ENCODE results near the gene RANBP9. TPM values are rescaled to one million over a fixed set of nuclear protein-coding genes. Genes with fewer than 3 reads are reported as not detected.

The RANBP9 gene
- total and polyA plus RNA-seq, 9 of the 15 experiments (the other 6 are each of a cell fraction or from before 2014, with no cell fraction given), result 27.5 to 130 (median 61.5) TPM

DNA sequence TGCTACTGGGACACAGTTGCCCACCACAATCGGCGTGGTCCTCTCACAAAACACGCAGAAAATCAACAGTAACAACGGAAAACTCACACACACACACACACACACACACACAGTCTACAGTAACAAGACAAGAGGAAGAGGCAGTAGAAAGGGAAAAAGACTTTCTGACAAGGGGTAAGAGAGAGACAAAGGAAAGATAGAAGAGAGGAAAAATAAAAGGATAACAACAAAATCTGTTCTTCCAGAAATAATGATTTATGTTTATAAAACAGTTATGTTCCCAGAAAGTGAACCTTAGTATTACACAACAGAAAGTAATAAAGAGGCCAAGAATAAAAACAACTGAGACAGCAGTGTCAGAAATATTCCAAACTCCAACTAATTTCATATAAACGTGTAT, 2.9 kb downstream of the RANBP9 start (continued):
- TF ChIP-seq NFRKB (IDR thresholded peaks at IDR 0.05; ENCODE audit: low read depth) (no peak), YY1 (IDR thresholded peaks at IDR 0.05; ENCODE audit: borderline replicate concordance in 1 of 3, control insufficient read depth in 1 of 3, extremely low read depth in 1 of 3, insufficient read depth in 3 of 3, insufficient read length in 1 of 3, insufficient replicate concordance in 2 of 3, low read depth in 1 of 3, low read length in 2 of 3) (no peak), ZNF830 (CRISPR knock-in tag; IDR thresholded peaks at IDR 0.05) (no peak), NONO (IDR thresholded peaks at IDR 0.05; ENCODE audit: low read depth in 2 of 2, low read length in 1 of 2) (no peak), POLR2AphosphoS2 (IDR thresholded peaks at IDR 0.05; ENCODE audit: low read length) (no peak), ZNF644 (tag; IDR thresholded peaks at IDR 0.05; ENCODE audit: low read depth) (0 out of 2 replicates have a peak, but pooled peaks have one; percentile 1), YBX1 (IDR thresholded peaks at IDR 0.05) (no peak), HDAC3 (IDR thresholded peaks at IDR 0.05; ENCODE audit: borderline replicate concordance, partially characterized antibody) (no peak), CBFB (CRISPR knock-in tag; IDR thresholded peaks at IDR 0.05) (no peak), RNF2 (IDR thresholded peaks at IDR 0.05) (no peak), U2AF1 (optimal IDR thresholded peaks at IDR 0.05; ENCODE audit: low read depth, low read length) (no peak), TOE1 (IDR thresholded peaks at IDR 0.05; ENCODE audit: borderline replicate concordance) (0 out of 2 replicates have a peak, but pooled peaks have one; percentile 19), TOE1 (CRISPR knock-in tag; IDR thresholded peaks at IDR 0.05; ENCODE audit: borderline replicate concordance, low read depth) (no peak), HDAC8 (tag; IDR thresholded peaks at IDR 0.05) (no peak), HDGF (IDR thresholded peaks at IDR 0.05) (peak; percentile 71; the same call in 1 of the 2 replicates), ZNF408 (CRISPR knock-in tag; IDR thresholded peaks at IDR 0.05; ENCODE audit: low read depth) (no peak), ARID1B (IDR thresholded peaks at IDR 0.05) (peak; percentile 47)
- TF ChIP-seq, protein P1, sequence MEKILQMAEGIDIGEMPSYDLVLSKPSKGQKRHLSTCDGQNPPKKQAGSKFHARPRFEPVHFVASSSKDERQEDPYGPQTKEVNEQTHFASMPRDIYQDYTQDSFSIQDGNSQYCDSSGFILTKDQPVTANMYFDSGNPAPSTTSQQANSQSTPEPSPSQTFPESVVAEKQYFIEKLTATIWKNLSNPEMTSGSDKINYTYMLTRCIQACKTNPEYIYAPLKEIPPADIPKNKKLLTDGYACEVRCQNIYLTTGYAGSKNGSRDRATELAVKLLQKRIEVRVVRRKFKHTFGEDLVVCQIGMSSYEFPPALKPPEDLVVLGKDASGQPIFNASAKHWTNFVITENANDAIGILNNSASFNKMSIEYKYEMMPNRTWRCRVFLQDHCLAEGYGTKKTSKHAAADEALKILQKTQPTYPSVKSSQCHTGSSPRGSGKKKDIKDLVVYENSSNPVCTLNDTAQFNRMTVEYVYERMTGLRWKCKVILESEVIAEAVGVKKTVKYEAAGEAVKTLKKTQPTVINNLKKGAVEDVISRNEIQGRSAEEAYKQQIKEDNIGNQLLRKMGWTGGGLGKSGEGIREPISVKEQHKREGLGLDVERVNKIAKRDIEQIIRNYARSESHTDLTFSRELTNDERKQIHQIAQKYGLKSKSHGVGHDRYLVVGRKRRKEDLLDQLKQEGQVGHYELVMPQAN (IDR thresholded peaks at IDR 0.05; ENCODE audit: borderline replicate concordance), result peak; percentile 78; the same call in 1 of the 2 replicates
- TF ChIP-seq, protein P2, sequence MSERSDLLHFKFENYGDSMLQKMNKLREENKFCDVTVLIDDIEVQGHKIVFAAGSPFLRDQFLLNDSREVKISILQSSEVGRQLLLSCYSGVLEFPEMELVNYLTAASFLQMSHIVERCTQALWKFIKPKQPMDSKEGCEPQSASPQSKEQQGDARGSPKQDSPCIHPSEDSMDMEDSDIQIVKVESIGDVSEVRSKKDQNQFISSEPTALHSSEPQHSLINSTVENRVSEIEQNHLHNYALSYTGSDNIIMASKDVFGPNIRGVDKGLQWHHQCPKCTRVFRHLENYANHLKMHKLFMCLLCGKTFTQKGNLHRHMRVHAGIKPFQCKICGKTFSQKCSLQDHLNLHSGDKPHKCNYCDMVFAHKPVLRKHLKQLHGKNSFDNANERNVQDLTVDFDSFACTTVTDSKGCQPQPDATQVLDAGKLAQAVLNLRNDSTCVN (CRISPR knock-in tag; IDR thresholded peaks at IDR 0.05), result peak; percentile 93
- TF ChIP-seq, protein P3, sequence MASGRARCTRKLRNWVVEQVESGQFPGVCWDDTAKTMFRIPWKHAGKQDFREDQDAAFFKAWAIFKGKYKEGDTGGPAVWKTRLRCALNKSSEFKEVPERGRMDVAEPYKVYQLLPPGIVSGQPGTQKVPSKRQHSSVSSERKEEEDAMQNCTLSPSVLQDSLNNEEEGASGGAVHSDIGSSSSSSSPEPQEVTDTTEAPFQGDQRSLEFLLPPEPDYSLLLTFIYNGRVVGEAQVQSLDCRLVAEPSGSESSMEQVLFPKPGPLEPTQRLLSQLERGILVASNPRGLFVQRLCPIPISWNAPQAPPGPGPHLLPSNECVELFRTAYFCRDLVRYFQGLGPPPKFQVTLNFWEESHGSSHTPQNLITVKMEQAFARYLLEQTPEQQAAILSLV (tag; IDR thresholded peaks at IDR 0.05), result no peak
- TF ChIP-seq, protein P4, sequence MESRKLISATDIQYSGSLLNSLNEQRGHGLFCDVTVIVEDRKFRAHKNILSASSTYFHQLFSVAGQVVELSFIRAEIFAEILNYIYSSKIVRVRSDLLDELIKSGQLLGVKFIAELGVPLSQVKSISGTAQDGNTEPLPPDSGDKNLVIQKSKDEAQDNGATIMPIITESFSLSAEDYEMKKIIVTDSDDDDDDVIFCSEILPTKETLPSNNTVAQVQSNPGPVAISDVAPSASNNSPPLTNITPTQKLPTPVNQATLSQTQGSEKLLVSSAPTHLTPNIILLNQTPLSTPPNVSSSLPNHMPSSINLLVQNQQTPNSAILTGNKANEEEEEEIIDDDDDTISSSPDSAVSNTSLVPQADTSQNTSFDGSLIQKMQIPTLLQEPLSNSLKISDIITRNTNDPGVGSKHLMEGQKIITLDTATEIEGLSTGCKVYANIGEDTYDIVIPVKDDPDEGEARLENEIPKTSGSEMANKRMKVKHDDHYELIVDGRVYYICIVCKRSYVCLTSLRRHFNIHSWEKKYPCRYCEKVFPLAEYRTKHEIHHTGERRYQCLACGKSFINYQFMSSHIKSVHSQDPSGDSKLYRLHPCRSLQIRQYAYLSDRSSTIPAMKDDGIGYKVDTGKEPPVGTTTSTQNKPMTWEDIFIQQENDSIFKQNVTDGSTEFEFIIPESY (CRISPR knock-in tag; IDR thresholded peaks at IDR 0.05), result no peak

Data from K562 (cell line).